ENCODE measurements around the gene EIF5AL1. TPM values are rescaled to one million over a fixed set of nuclear protein-coding genes. Genes with fewer than 3 reads are reported as not detected.

EIF5AL1 gene
- total RNA-seq, 1 donor from 2014 or later: 1.1 TPM

DNA sequence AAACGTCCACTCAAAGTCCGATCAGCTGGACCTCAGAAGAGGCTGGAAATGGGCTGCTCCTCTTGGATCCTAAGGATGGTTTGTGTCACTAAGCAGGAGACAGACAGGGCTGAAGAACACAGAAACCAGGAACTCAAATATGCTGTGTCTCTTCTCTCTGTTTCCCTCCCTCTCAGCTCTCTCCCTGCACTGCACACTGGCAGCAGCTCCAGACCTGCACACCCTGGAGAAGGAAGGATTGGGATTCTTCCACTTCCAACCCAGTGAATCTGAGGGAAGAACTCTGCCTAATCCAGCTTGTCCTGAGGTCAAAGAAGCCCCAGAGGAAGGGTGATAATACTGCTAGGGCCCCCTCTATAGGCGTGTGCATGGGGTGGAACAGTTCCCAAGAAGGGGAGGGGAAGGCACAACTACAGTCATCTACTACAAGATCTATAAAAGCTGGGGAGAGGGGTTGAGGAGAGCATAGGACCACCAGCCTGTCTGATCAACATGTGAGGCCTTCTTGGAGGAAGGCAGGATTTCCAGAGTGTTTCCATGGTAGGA lies 44.2 kb upstream of the EIF5AL1 start:
- H3K27me3 Mint-ChIP-seq (ENCODE audit: low read depth, unreplicated experiment): peaks cover 20% of the 10 kb centered on the region
- no peaks in the 10 kb centered on the region for H3K9me3 Mint-ChIP-seq (ENCODE audit: unreplicated experiment)
- no peaks in the 10 kb centered on the region for H3K4me1 ChIP-seq (ENCODE audit: insufficient read depth, low read length)
- H3K36me3 Mint-ChIP-seq (ENCODE audit: low read depth, unreplicated experiment): no peaks in the 10 kb centered on the region
- no peaks in the 10 kb centered on the region for H3K4me1 Mint-ChIP-seq (ENCODE audit: low read depth, unreplicated experiment)
- TF ChIP-seq, protein P1, sequence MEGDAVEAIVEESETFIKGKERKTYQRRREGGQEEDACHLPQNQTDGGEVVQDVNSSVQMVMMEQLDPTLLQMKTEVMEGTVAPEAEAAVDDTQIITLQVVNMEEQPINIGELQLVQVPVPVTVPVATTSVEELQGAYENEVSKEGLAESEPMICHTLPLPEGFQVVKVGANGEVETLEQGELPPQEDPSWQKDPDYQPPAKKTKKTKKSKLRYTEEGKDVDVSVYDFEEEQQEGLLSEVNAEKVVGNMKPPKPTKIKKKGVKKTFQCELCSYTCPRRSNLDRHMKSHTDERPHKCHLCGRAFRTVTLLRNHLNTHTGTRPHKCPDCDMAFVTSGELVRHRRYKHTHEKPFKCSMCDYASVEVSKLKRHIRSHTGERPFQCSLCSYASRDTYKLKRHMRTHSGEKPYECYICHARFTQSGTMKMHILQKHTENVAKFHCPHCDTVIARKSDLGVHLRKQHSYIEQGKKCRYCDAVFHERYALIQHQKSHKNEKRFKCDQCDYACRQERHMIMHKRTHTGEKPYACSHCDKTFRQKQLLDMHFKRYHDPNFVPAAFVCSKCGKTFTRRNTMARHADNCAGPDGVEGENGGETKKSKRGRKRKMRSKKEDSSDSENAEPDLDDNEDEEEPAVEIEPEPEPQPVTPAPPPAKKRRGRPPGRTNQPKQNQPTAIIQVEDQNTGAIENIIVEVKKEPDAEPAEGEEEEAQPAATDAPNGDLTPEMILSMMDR (IDR thresholded peaks at IDR 0.05; ENCODE audit: insufficient read depth, low read depth, low read length): no peak
- no peak for TF ChIP-seq EZH2 (IDR thresholded peaks at IDR 0.05; ENCODE audit: insufficient read depth, low read length)
- no peak overlapping the region for H3K4me3 ChIP-seq (ENCODE audit: insufficient read depth, low read depth, low read length)
- H3K36me3 ChIP-seq (ENCODE audit: insufficient read depth, low read length): no peaks in the 10 kb centered on the region
- H2AFZ ChIP-seq (ENCODE audit: low read depth, low read length): no peak overlapping the region
- H3K27ac Mint-ChIP-seq (ENCODE audit: unreplicated experiment): no peak overlapping the region
- no peaks in the 10 kb centered on the region for H3K79me2 ChIP-seq (ENCODE audit: insufficient read depth, low read length)
- H3K27ac ChIP-seq (ENCODE audit: low read depth, low read length): no peak overlapping the region
- H3K9ac ChIP-seq (ENCODE audit: low read length): no peak overlapping the region
- H3K9me3 ChIP-seq (ENCODE audit: insufficient read depth, low read depth, low read length): no peaks in the 10 kb centered on the region
- H3K4me2 ChIP-seq (ENCODE audit: low read length): no peak overlapping the region
- H4K20me1 ChIP-seq (ENCODE audit: insufficient read depth, low read length): no peaks in the 10 kb centered on the region
- peaks cover 3% of the 10 kb centered on the region for H3K27me3 ChIP-seq (ENCODE audit: insufficient read depth, low read length)
- H3K4me3 Mint-ChIP-seq (ENCODE audit: unreplicated experiment): no peak overlapping the region
- no peak for DNase-seq (ENCODE audit: low read depth)
- no peak for FAIRE-seq

- peaks cover 20% of the 10 kb centered on the region for H3K27me3 Mint-ChIP-seq (ENCODE audit: low read depth, unreplicated experiment)
- Histone ChIP-seq H3K79me2 (ENCODE audit: insufficient read depth, low read length) (no peaks in the 10 kb centered on the region), H3K4me1 (ENCODE audit: insufficient read depth, low read length) (no peaks in the 10 kb centered on the region), H2AFZ (ENCODE audit: low read depth, low read length) (no peak overlapping the region), H3K9ac (ENCODE audit: low read length) (no peak overlapping the region), H3K27ac (ENCODE audit: low read depth, low read length) (no peak overlapping the region), H3K4me3 (ENCODE audit: insufficient read depth, low read depth, low read length) (no peak overlapping the region), H3K36me3 (ENCODE audit: insufficient read depth, low read length) (no peaks in the 10 kb centered on the region), H3K4me2 (ENCODE audit: low read length) (no peak overlapping the region), H4K20me1 (ENCODE audit: insufficient read depth, low read length) (no peaks in the 10 kb centered on the region), H3K27me3 (ENCODE audit: insufficient read depth, low read length) (no peaks in the 10 kb centered on the region), H3K9me3 (ENCODE audit: insufficient read depth, low read depth, low read length) (no peaks in the 10 kb centered on the region)
- FAIRE-seq (no peak), DNase-seq (ENCODE audit: low read depth) (no peak)
- no peaks in the 10 kb centered on the region for H3K36me3 Mint-ChIP-seq (ENCODE audit: low read depth, unreplicated experiment)
- H3K9me3 Mint-ChIP-seq (ENCODE audit: unreplicated experiment): no peaks in the 10 kb centered on the region
- no peaks in the 10 kb centered on the region for H3K4me1 Mint-ChIP-seq (ENCODE audit: low read depth, unreplicated experiment)
- H3K4me3 Mint-ChIP-seq (ENCODE audit: unreplicated experiment): no peak overlapping the region
- H3K27ac Mint-ChIP-seq (ENCODE audit: unreplicated experiment): no peak overlapping the region
- no peak for TF ChIP-seq EZH2 (IDR thresholded peaks at IDR 0.05; ENCODE audit: insufficient read depth, low read length)
- TF ChIP-seq, protein P1 (IDR thresholded peaks at IDR 0.05; ENCODE audit: insufficient read depth, low read depth, low read length): no peak
Measured at GRCh38 chr10:79468841-79469585, 43.3 kb upstream of the EIF5AL1 start.

GRCh38 chr10:79470096-79470495 lies 42.2 kb upstream of the EIF5AL1 start:
- Mint-ChIP-seq H3K27ac (ENCODE audit: unreplicated experiment) (no peak overlapping the region), H3K36me3 (ENCODE audit: low read depth, unreplicated experiment) (no peaks in the 10 kb centered on the region), H3K4me1 (ENCODE audit: low read depth, unreplicated experiment) (no peaks in the 10 kb centered on the region), H3K27me3 (ENCODE audit: low read depth, unreplicated experiment) (peaks cover 23% of the 10 kb centered on the region), H3K9me3 (ENCODE audit: unreplicated experiment) (no peaks in the 10 kb centered on the region), H3K4me3 (ENCODE audit: unreplicated experiment) (no peak overlapping the region)
- Histone ChIP-seq H3K4me1 (ENCODE audit: insufficient read depth, low read length) (no peaks in the 10 kb centered on the region), H3K9ac (ENCODE audit: low read length) (no peak overlapping the region), H3K4me3 (ENCODE audit: insufficient read depth, low read depth, low read length) (no peak overlapping the region), H2AFZ (ENCODE audit: low read depth, low read length) (no peak overlapping the region), H3K79me2 (ENCODE audit: insufficient read depth, low read length) (no peaks in the 10 kb centered on the region), H3K27ac (ENCODE audit: low read depth, low read length) (no peak overlapping the region), H3K27me3 (ENCODE audit: insufficient read depth, low read length) (no peaks in the 10 kb centered on the region), H4K20me1 (ENCODE audit: insufficient read depth, low read length) (no peaks in the 10 kb centered on the region), H3K9me3 (ENCODE audit: insufficient read depth, low read depth, low read length) (no peaks in the 10 kb centered on the region), H3K36me3 (ENCODE audit: insufficient read depth, low read length) (no peaks in the 10 kb centered on the region), H3K4me2 (ENCODE audit: low read length) (no peak overlapping the region)
- TF ChIP-seq, protein P1 (IDR thresholded peaks at IDR 0.05; ENCODE audit: insufficient read depth, low read depth, low read length): no peak
- TF ChIP-seq EZH2 (IDR thresholded peaks at IDR 0.05; ENCODE audit: insufficient read depth, low read length): no peak
- FAIRE-seq (no peak), DNase-seq (ENCODE audit: low read depth) (no peak)
